ENCODE data around the gene FAM149B1. TPM values are rescaled to one million over a fixed set of nuclear protein-coding genes. Genes with fewer than 3 reads are reported as not detected.

FAM149B1 gene
- total RNA-seq, 4 donors from 2014 or later, result 17.3 to 26.2 (median 23.2) TPM

- TF ChIP-seq, protein P1, sequence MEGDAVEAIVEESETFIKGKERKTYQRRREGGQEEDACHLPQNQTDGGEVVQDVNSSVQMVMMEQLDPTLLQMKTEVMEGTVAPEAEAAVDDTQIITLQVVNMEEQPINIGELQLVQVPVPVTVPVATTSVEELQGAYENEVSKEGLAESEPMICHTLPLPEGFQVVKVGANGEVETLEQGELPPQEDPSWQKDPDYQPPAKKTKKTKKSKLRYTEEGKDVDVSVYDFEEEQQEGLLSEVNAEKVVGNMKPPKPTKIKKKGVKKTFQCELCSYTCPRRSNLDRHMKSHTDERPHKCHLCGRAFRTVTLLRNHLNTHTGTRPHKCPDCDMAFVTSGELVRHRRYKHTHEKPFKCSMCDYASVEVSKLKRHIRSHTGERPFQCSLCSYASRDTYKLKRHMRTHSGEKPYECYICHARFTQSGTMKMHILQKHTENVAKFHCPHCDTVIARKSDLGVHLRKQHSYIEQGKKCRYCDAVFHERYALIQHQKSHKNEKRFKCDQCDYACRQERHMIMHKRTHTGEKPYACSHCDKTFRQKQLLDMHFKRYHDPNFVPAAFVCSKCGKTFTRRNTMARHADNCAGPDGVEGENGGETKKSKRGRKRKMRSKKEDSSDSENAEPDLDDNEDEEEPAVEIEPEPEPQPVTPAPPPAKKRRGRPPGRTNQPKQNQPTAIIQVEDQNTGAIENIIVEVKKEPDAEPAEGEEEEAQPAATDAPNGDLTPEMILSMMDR (IDR thresholded peaks at IDR 0.05; ENCODE audit: low read depth), result no peak
Observed at GRCh38 chr10:73136627-73137026, 31.3 kb upstream of the FAM149B1 start.

GRCh38 chr10:73139251-73139650 lies 28.7 kb upstream of the FAM149B1 start:
- TF ChIP-seq, protein P1 (IDR thresholded peaks at IDR 0.05; ENCODE audit: low read depth), result no peak

DNA sequence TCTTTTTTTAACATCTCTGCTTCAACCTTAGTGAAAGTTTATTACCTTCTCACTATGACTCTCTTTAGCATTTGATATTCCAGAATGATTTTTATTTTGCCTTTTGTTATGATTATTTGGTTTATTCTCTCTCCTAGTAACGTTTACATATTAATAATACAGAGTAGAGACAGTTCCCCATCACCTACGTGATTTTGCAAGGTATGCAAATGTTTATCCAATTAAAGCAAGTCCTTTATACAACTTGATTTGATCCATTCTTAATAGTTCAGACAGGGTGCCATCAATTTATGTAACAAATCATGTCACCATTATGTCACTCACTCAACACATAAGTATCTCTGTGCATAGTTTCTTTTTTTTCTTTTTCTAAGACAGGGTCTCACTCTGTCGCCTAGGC lies 26.3 kb upstream of the FAM149B1 start:
- TF ChIP-seq, protein P1 (IDR thresholded peaks at IDR 0.05; ENCODE audit: low read depth), result no peak

DNA sequence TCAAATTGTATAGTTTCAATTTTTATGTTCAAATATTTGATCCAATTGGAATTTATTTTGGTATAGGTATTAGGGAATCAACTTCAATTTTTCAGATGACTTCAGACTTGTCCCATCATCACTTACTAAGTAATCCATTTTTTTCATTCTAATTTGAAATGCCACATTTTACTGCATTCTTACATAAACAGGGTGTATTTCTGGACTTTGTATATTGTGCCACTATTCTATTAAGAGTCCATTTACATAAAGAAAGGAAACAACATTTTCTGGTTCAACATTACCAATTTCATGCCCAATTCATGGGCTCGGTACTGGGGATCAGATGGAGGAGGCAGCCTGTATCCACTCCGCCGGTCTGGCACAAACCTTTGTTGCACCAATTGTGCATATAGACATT lies 15.9 kb upstream of the FAM149B1 start:
- TF ChIP-seq, protein P1 (IDR thresholded peaks at IDR 0.05; ENCODE audit: low read depth), result no peak

- TF ChIP-seq, protein P1 (IDR thresholded peaks at IDR 0.05; ENCODE audit: low read depth), result no peak
Observed at GRCh38 chr10:73156054-73156453, 11.9 kb upstream of the FAM149B1 start.

DNA sequence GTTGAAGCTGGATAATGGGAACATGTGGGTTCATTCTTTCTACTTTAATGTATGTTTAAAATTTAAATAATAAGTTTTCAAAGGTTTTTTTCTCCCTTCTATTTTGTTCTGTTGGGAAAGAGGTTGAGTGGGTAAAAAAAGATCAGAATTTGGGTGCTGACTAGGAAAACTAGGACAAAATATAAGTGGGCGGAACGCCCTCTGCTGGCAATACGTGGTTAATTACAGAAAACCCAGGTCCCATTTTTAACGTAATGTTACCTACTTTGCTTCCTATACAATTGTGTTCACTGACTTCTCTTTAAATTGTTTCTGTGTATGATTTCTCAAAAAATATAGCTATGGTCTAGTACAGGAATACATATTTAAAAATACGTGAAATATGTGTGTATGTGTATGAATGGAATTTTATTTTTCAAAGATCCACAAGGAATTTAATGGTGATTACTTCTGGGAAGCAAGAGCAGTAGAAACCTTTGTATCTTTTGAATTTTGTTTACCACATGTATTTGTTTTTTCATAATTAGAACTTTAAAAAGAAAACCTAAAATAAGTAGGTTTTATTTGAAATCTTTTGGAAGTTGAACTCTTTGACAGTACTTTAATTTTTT lies 8.8 kb upstream of the FAM149B1 start:
- TF ChIP-seq, protein P1 (IDR thresholded peaks at IDR 0.05; ENCODE audit: low read depth), result no peak

- TF ChIP-seq, protein P1 (IDR thresholded peaks at IDR 0.05; ENCODE audit: low read depth), result no peak
Observed at GRCh38 chr10:73161079-73161478, 6.8 kb upstream of the FAM149B1 start.
